NCI-H446 treated with DMSO at 0.1 percent for 48 hours (cell line): ENCODE results near the gene VASH1.
A peak's percentile ranks its signal among the peaks of the same experiment; 100 is the strongest.

Experiments
- DNase-seq: peaks from one replicate; lab custom pipeline; 2025; lab: John Stamatoyannopoulos, UW

VASH1 gene

GRCh38 chr14:76742966-76743365 lies 18.3 kb upstream of the VASH1 start:
- no peak for DNase-seq

GRCh38 chr14:76752744-76753143 lies 8.5 kb upstream of the VASH1 start:
- DNase-seq = peak; percentile 43

- no peak for DNase-seq
Measured at GRCh38 chr14:76753541-76754198, 7.6 kb upstream of the VASH1 start.

- no peak for DNase-seq
Measured at GRCh38 chr14:76754586-76754985, 6.7 kb upstream of the VASH1 start.

GRCh38 chr14:76755610-76756370 lies 5.5 kb upstream of the VASH1 start:
- no peak for DNase-seq

- DNase-seq = no peak
Measured at GRCh38 chr14:76756371-76756750, 4.9 kb upstream of the VASH1 start.

GRCh38 chr14:76759589-76759988 lies 1.7 kb upstream of the VASH1 start:
- no peak for DNase-seq

- no peak for DNase-seq
Measured at GRCh38 chr14:76760331-76761135, 735 bp upstream of the VASH1 start.

GRCh38 chr14:76761960-76762410 lies 717 bp downstream of the VASH1 start:
- DNase-seq = no peak

- no peak for DNase-seq
Measured at GRCh38 chr14:76762411-76763095, 1.3 kb downstream of the VASH1 start.

- peak; percentile 58 for DNase-seq
Measured at GRCh38 chr14:76763096-76764041, 2.1 kb downstream of the VASH1 start.

- no peak for DNase-seq
Measured at GRCh38 chr14:76765461-76765931, 4.2 kb downstream of the VASH1 start.

GRCh38 chr14:76767681-76768656 lies 6.7 kb downstream of the VASH1 start:
- no peak for DNase-seq

GRCh38 chr14:76768671-76769500 lies 7.6 kb downstream of the VASH1 start:
- DNase-seq = no peak

- DNase-seq = no peak
Measured at GRCh38 chr14:76769636-76770292, 8.5 kb downstream of the VASH1 start.

GRCh38 chr14:76770521-76771436 lies 9.5 kb downstream of the VASH1 start:
- no peak for DNase-seq

- no peak for DNase-seq
Measured at GRCh38 chr14:76771437-76771980, 10.2 kb downstream of the VASH1 start.
